HG02571 (cell line): ENCODE data around the gene CYRIA.
A peak's percentile ranks its signal among the peaks of the same experiment; 100 is the strongest.

Source experiments
- ATAC-seq: cut with Tn5 transposase; IDR thresholded peaks from one replicate; pipeline ENCODE4 v1.9.1; 2021; ENCODE audit warnings: mild to moderate bottlenecking, moderate library complexity; ENCODE audit not compliant: unreplicated experiment

CYRIA gene

DNA sequence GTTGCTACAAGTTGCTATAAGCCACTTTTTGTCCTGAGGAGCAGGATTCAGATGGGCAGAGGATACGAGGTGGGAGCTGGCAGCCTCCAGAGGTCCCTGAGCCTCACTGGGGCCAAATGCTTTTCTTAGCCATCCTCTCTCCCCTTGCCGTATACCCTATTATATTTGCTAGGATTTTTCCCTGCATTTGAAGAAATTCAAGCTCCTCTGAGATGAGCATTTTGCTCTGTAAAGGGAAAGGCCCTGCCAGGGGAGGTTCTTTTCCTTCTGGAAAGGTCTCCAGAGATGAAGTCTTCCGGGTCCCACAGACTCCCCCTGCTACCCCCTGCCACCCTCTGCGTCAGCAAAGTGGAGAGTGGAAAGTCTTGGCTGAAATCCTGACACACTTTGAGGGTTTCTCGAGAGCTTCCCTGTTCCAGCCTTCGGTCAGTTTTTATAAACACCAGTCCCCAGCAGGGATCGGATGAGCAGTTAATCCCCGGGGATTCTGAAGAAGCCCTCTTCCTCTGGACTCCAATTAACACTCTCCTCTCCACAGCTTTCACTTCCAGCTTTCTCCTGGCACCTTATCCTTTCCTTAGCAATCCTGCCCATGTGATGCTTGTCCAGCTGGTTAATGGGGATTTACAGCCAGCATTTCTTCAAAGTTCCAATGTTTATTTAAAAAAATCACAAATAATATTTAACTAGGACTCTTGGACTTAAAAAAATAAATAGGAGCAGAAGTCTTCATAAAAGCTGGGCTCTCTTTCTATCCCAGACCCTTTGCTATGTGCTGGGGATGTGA lies 13.1 kb downstream of the CYRIA start:
- no peak for ATAC-seq

- no peak for ATAC-seq
Measured at GRCh38 chr2:16650287-16651249, 15.1 kb downstream of the CYRIA start.

GRCh38 chr2:16649353-16650286 lies 16.0 kb downstream of the CYRIA start:
- ATAC-seq = no peak

DNA sequence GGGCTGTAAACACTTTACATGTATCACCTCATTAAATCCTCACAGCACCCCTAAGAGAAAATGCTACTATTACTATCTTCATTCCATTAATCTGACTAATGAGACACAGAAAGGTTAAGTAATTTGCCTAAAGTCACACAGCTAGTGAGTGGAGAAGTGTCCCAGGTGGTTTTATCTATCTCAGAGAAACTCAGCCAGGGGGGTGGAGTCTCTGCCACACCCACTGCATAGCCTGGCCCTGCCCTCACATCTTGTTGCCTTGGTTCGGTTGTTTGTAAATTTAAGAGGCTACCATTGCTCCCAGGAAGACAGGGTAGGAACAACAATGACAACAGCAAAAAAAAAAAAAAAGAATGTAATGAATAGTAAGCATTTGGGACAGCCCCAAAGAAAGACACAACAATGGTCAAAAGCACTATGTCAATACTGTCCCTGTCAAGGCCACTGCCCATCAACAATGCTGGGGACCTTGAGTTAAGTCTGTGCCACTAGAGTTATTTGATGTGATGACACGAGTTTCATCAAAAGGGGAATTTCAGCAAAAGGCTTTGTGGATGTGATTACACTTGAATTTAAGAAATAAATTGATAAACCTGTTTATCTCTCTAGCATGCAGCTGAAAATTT lies 17.5 kb downstream of the CYRIA start:
- no peak for ATAC-seq

DNA sequence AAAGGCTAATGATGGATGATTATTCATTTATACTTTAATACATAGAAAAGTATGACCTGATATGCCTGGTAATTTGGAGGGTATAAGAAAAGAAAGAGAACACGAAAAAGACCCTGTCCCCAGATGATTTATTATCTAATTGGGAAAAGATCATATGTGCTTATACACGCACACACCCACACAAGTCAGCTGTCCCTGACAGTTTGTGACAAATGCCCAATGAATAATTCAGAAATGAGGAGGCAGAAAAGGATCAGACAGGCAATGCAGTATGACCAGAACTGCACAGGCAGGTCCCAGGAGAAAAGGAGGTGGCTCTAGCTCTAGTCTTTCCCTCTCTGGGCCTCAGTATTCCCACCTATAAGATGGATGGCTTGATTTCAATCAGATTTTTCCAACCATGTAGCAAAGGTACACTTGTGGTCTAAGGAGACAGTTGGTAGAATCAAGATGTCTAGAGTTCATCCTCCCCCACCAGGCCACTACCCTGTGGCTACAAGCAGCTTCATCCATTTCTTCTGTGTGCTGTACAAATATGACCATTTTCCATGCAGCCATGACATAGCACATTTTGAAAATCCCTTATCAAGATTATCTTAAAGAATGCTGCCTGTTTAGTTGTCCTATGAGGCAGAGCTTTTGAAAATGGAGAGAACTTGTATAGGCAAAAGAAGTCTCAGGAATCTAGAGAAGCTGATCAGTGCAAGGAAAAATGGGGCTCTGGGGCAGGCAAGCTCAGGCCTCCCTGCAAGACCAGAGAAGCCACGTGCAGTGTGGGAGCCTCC lies 19.7 kb downstream of the CYRIA start:
- no peak for ATAC-seq

GRCh38 chr2:16645088-16645487 lies 20.5 kb downstream of the CYRIA start:
- ATAC-seq = no peak

DNA sequence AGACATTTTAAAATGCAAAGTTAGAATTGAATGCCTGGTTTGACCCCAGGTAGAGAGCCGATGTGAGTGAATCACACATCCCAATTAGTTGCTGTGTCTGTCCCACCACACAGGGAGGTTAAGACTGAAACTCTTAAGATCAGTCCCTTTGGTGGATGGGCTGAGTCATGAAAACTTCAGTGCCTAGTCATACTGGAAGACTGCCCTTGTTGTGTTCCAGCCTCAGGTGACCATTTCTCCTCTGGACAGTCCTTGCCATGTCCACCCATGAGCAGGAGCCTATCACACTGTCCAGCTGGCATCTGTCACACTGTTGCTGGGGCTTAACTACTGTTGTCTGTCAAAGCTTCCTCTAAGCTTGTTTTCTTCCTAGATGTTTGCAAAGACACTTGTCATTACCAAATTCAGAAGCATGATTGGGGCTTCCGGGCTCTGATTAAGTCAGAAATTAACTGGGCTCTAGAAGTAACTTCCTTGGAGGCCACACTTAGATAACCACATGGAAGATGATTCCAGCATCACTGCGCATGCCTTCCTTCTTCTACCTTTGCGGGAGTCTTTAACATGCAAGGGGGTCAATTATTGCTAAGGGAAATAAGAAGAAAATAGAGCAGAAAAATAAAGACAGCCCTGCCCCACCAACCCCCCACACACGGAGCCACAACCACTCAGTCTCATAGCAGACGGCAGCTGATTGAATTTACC lies 21.3 kb downstream of the CYRIA start:
- ATAC-seq = peak; percentile 52

DNA sequence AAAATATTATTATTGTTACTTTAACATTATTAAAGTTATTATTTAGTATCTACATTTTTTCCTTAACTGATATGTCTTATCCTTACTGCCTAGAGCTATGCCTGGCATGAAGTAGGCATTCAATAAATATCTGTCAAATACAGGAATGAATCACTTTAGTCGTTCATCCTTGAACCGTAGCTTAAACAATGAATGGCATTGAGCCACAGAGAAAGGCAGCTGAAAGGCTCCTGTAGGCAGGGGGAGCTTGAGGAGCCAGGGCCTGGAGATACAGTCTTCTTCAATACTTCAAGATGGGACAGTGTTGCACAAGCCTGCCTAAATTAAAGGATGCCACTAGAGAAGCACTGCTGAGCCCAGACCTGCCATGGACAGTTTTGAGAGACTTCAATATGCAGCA lies 22.5 kb downstream of the CYRIA start:
- no peak for ATAC-seq

DNA sequence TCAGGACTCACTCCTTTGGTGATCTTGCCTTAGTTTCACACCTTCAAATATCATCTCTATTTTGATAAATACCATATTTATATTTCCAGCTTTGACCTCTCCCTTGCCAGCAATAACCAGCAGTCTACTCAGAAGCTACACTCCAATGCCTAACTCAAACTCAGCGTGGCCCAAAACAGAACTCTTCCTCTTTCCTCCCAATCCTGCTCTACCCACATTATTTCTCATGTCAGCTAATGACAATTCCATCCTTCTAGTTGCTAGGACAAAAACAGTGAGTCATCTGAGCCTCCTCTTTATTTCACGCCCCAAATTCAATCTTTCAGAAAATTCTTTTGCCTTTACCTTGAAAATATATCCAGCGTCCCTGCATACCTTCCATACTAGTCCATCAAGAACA lies 23.5 kb downstream of the CYRIA start:
- no peak for ATAC-seq

DNA sequence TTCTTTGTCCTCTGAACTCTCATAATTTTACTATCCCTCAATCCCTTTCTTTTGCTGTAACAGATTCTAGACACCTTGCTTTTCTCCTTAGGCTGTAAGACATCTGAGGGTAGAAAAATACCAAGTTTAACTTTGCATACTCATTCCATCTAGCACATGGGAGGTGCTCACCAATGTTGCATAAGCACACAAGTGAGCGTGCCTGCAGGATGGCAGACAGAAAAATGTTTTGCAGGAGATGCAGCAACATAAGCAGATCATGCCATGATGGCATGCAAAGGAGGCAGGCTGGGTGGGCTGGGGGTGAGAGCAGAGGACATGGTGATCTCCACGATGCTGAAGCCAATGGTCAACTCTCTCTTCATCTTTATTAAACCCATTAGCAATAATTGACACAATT lies 24.1 kb downstream of the CYRIA start:
- ATAC-seq = no peak

DNA sequence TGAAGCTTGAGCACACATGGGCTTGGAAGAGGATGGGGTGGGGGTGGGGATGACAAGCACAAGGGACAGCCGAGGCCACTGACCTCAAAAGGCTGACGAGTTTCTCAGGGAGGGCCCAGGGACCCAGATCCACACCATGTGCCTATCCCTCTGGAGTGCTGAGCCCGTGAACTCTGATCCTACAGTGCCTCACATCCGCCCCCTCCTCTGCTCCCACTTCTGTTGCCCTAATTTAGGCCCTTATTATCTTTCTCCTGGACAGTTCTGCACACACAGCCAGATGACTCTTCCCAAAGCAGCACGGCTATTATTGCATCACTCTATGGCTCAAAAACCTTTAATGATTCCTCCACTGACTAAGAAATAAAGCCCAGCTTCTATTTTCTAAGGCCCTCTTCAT lies 24.8 kb downstream of the CYRIA start:
- no peak for ATAC-seq

DNA sequence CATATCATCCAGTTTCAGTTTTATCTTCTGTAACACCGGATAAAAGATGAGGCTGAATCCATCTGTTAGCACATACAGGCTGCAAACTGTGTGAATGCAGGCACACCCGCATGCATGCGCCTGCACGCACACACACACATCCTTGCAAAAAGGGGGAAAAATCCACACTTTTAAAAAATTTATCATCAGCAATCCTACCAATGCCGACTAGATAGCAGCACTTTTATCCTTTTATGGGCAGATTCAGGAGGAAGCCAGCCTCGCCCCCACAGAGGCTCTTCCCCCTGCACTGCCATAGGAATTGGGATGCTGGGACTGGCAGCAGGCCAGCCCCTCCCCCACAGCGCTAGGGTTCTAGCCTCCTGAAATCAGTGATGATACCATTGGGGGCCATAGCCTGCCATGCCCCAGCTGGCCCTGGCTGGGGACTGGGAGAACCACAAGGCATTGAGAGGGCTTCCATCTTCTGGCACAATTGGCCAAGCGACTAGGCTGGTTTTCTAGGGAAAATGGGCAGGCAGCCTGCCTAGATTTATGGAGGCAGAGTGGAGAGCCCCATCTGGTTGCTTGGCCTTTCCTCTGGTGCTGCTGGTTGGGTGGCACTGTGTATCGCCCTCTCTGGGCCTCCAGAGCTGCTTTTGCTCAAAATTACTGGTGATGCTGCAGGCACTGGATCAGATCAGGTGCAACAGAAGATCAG lies 25.5 kb downstream of the CYRIA start:
- no peak for ATAC-seq

DNA sequence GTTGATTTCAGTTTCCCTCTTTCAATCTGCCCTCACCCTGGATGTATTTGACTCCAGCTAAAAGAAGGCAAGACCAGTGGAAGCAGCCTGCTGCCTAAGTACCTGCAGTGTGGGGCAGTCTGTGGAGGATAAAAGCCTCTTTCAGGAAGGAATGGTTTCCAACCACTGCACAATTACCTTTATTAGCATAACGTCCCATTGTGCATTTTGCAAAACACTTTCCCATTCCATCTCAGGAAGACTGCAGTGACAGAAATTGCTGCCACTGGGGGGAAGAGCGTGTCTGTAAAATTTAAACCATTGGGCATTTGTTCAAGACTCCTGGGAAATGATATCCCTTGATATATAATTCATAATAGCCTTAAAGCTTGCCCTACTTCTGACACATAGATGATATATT lies 26.2 kb downstream of the CYRIA start:
- ATAC-seq = no peak

DNA sequence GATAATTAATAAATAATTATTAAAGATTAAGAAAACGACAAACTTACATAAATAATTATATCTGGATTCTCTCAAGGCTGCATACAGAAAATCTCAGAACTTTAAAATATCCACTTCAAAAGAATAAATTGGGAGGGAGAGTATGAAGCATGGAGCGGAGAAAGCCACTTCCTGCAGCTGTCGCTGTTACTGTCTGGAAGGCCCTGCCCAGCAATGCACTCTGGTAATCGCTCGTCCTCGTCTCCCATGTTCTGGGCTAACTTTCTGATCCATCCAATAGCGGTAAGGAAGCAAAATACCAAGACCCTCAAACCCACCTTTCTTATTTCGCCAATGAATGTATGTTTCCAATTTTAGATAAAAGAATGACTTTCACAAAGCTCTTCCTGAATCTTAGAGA lies 26.7 kb downstream of the CYRIA start:
- no peak for ATAC-seq

GRCh38 chr2:16637304-16637703 lies 28.3 kb downstream of the CYRIA start:
- no peak for ATAC-seq

- ATAC-seq = no peak
Measured at GRCh38 chr2:16635791-16636699, 29.6 kb downstream of the CYRIA start.

DNA sequence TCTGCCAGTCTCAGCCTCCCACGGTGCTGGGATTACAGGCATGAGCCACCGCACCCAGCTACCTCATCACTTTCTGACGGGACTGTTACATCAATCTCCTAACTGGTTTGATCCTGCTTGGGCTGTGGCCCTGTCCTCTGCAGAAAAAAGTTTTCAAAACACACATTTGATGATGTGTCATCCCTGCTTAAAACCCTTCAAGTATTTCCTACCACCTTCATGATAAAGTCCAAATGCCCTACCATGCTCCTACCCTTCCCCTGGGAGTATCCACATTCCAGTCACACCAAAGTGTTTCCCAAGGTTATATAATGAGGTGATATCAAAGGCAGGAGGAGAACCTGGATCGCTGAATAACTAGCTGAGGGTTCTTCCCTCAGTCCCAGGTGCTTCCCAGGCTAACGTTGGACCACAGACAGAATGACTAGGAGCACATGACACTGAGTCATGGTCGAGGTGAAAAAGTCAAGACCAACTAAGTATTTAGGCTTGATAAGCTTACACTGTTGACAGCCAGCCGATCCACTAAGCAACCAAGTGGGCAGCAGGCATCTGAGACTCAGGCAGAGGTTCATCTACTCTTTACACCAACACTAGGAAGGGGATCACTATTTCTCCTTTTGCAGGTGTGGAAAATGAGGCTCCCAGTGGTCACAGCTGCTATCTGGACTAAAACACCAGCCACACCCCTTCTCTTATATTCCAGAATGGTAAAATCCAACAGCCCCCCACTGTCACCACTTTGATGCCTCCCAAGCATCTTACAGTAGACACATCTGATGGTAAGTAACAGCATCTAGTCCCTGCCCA lies 31.8 kb downstream of the CYRIA start:
- no peak for ATAC-seq
